Activated CD8-positive, alpha-beta T cell treated with anti-CD3 and anti-CD28 coated beads for 36 hours (primary cell): ENCODE data around the gene LMAN1L. TPM values are rescaled to one million over a fixed set of nuclear protein-coding genes. Genes with fewer than 3 reads are reported as not detected.
A peak's percentile ranks its signal among the peaks of the same experiment; 100 is the strongest.

Experiments
- ATAC-seq: fragments of 200-7000 bp; cut with Tn5 transposase; one replicate; pipeline ENCODE4 v1.10.0; 2021; ENCODE audit warnings: mild to moderate bottlenecking, moderate library complexity
- CTCF ChIA-PET: fragments of 350-600 bp; sonication (Branson Sonifier 250); formaldehyde crosslinking; loops from one replicate; lab custom pipeline; 2021; ENCODE audit warnings: antibody characterized with exemption; lab: Charles Lee
- POLR2A ChIA-PET: fragments of 350-600 bp; sonication (Branson Sonifier 250); formaldehyde crosslinking; loops from one replicate; lab custom pipeline; 2021; ENCODE audit warnings: antibody characterized with exemption; lab: Charles Lee
- DNase-seq: peaks from one replicate; pipeline ENCODE4 v3.0.0-alpha.2; 2020
- H3K27ac Mint-ChIP-seq: one replicate; pipeline ENCODE4 v1.8.0; 2021; ENCODE audit warnings: mild to moderate bottlenecking, mixed read lengths
- H3K27me3 Mint-ChIP-seq: one replicate; pipeline ENCODE4 v1.8.0; 2021; ENCODE audit warnings: mixed read lengths
- H3K36me3 Mint-ChIP-seq: one replicate; pipeline ENCODE4 v1.8.0; 2021; ENCODE audit warnings: low read depth, mixed read lengths
- H3K4me1 Mint-ChIP-seq: one replicate; pipeline ENCODE4 v1.8.0; 2021; ENCODE audit warnings: low read depth, mixed read lengths
- H3K4me3 Mint-ChIP-seq: one replicate; pipeline ENCODE4 v1.8.0; 2021; ENCODE audit warnings: mild to moderate bottlenecking, moderate library complexity, mixed read lengths
- H3K9me3 Mint-ChIP-seq: one replicate; pipeline ENCODE4 v1.8.0; 2021; ENCODE audit warnings: mixed read lengths
- intact Hi-C: fragments of 100-400 bp; cut with micrococcal nuclease; formaldehyde crosslinking; loops from one replicate; pipeline ENCODE4 v1.10.0; 2022
- total RNA-seq, 2 experiments: library from RNA; stranded (reverse); gene quantifications; one replicate each; pipeline ENCODE4 v1.2.3, GENCODE V29; 2021
- TF ChIP-seq, protein P1 (sequence below): fragments of 200-600 bp; IDR thresholded peaks from one replicate; pipeline ENCODE4 v1.8.0; 2022; ENCODE audit warnings: antibody characterized with exemption, mild to moderate bottlenecking

The LMAN1L gene
- total RNA-seq, 2 experiments from 2014 or later: 0.11 TPM; not detected in 1

DNA sequence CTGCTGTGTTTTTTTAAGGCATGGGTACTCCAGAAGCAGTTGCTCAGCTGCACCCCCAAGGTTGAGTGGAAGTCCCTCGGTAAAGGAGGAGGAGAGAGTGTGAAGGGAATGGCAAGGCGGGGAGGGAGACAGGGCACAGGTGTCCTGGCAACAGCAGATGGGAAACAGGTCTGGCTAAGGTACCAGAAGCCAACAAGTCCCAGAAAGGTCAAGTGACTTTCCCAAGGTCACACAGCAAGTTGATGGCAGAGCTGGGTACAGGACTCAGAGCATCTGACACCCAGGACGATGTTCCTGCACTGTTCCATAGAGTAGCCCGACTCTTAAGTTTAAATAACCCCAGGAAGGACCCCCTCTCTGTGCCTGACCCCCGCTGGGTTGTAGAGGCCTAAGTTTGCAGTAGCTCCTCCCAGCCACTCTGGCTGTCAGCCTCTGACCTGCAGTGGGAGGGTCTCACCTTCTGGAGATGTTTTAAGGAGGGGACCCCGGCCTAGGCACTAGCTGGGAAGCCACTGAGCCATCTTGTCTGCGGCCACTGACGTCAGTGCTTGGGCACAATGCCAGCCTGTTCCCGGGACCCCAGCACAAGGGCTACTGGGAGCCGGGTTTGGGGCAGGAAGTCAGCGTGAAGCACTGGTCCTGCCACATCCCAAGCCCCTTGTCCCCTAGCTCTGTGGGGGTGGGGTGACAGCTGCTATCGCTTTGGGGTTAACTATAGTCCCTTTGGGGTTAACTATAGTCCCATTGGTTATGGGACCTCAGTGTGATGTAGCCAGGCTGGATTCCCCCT lies 20.2 kb upstream of the LMAN1L start:
- peak overlapping the region; percentile 83 for H3K27ac Mint-ChIP-seq
- H3K36me3 Mint-ChIP-seq: peaks cover 55% of the 10 kb centered on the region
- H3K4me3 Mint-ChIP-seq: peak overlapping the region; percentile 98
- ATAC-seq: no peak
- POLR2A ChIA-PET: interaction anchor here (0.6 to 16.0 kb wide), 5 partner anchors 12 to 161 kb away, joined by 3 to 410 read pairs (median 3); partner anchors contain the start of gene CSK
- H3K9me3 Mint-ChIP-seq: no peaks in the 10 kb centered on the region
- peak; percentile 24 for DNase-seq
- intact Hi-C loops: no loop called here
- CTCF ChIA-PET: interaction anchor here (0.9 to 30.3 kb wide), 9 partner anchors 4 to 169 kb away, joined by 3 to 1327 read pairs (median 9); partner anchors contain the start of genes CSK and ULK3
- peaks cover 83% of the 10 kb centered on the region for H3K4me1 Mint-ChIP-seq
- no peaks in the 10 kb centered on the region for H3K27me3 Mint-ChIP-seq
- TF ChIP-seq, protein P1, sequence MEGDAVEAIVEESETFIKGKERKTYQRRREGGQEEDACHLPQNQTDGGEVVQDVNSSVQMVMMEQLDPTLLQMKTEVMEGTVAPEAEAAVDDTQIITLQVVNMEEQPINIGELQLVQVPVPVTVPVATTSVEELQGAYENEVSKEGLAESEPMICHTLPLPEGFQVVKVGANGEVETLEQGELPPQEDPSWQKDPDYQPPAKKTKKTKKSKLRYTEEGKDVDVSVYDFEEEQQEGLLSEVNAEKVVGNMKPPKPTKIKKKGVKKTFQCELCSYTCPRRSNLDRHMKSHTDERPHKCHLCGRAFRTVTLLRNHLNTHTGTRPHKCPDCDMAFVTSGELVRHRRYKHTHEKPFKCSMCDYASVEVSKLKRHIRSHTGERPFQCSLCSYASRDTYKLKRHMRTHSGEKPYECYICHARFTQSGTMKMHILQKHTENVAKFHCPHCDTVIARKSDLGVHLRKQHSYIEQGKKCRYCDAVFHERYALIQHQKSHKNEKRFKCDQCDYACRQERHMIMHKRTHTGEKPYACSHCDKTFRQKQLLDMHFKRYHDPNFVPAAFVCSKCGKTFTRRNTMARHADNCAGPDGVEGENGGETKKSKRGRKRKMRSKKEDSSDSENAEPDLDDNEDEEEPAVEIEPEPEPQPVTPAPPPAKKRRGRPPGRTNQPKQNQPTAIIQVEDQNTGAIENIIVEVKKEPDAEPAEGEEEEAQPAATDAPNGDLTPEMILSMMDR: no peak

DNA sequence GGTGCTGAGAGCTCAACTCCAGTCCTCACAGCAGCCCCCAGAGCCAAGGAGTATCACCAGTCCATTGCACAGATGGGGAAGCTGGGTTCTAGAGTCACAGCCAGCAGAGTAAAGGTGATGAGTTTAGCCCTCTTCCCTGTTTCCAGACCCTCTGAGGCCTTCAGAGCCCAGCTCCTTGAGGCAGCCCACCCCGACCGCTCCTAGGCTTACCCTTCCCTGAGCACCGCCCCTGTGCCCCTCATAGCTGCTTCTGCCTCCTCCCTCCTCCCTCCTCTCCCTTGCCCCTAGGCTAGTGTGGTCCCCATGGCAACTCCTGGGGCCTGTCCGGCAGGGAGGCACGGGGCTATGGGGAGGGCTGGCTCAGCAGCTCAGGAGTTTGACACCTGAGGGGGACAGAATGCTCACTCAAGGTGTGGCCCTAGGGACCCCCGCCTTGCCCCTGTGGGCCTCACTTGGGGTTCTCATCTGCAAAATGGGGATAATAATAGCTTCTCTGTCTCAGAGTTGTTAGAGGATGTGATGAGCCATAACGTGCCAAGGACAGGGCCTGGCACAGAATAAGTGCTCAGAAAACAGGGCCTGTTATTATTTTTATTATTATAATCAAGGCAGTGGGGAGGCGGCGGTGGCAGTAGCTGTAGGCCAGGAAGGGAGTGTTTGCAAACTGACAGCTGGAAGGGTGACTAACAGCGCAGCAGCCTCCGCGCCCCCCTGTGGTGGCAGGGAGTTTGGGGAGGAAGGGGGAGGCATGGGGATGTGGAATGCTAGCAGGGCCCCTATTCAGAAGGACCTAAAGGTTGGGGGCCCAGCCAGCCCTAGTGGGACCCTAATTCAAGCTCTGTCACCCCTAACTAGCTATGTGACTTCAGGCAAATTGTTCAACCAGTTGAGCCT lies 19.3 kb upstream of the LMAN1L start:
- H3K4me1 Mint-ChIP-seq: peaks cover 85% of the 10 kb centered on the region
- CTCF ChIA-PET: interaction anchor here (0.9 to 25.9 kb wide), 14 partner anchors 11 to 175 kb away, joined by 3 to 1327 read pairs (median 4); partner anchors contain the start of genes CPLX3, CSK and ULK3
- peak overlapping the region; percentile 83 for H3K27ac Mint-ChIP-seq
- TF ChIP-seq, protein P1: peak; percentile 58
- H3K4me3 Mint-ChIP-seq: peak overlapping the region; percentile 19
- intact Hi-C loops: no loop called here
- H3K36me3 Mint-ChIP-seq: peaks cover 55% of the 10 kb centered on the region
- H3K27me3 Mint-ChIP-seq: no peaks in the 10 kb centered on the region
- ATAC-seq (peak; percentile 31), DNase-seq (peak; percentile 86)
- H3K9me3 Mint-ChIP-seq: no peaks in the 10 kb centered on the region
- POLR2A ChIA-PET: interaction anchor here (0.6 to 16.0 kb wide), 6 partner anchors 11 to 162 kb away, joined by 3 to 410 read pairs (median 4); partner anchors contain the start of gene CSK

GRCh38 chr15:74794248-74794969 lies 18.2 kb upstream of the LMAN1L start:
- Mint-ChIP-seq H3K27ac (peak overlapping the region; percentile 90), H3K27me3 (no peaks in the 10 kb centered on the region), H3K4me1 (peaks cover 87% of the 10 kb centered on the region), H3K9me3 (no peaks in the 10 kb centered on the region), H3K4me3 (peak overlapping the region; percentile 11), H3K36me3 (peaks cover 59% of the 10 kb centered on the region)
- TF ChIP-seq, protein P1: no peak
- intact Hi-C loops: no loop called here
- POLR2A ChIA-PET: interaction anchor here (0.7 to 16.0 kb wide), 5 partner anchors 10 to 49 kb away, joined by 3 to 410 read pairs (median 5); partner anchors contain the start of gene CSK
- DNase-seq: no peak
- ATAC-seq: no peak
- CTCF ChIA-PET: interaction anchor here (0.9 to 25.9 kb wide), 10 partner anchors 17 to 176 kb away, joined by 3 to 1327 read pairs (median 4); partner anchors contain the start of genes CPLX3, CSK and ULK3

DNA sequence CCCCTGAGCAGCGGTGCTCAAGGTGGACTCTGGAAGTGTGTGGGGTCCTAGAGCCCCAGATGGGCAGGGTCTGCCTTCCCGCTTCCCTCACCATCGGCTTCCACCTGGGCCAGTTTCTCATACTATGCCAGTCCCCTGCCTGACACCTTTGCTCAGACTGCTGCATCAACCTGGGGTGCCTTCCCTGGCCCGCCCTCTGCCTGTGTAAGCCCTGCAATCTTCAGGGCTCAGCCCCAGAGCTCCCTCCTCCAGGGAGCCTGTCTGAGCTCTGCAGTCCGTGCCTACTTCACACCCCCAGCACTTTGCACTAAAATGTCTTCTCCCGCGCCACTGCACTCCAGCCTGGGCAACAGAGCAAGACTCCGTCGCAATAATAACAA lies 17.7 kb upstream of the LMAN1L start:
- H3K27me3 Mint-ChIP-seq: no peaks in the 10 kb centered on the region
- intact Hi-C loops: no loop called here
- TF ChIP-seq, protein P1: no peak
- H3K4me1 Mint-ChIP-seq: peaks cover 87% of the 10 kb centered on the region
- H3K27ac Mint-ChIP-seq: peak overlapping the region; percentile 90
- H3K9me3 Mint-ChIP-seq: no peaks in the 10 kb centered on the region
- peaks cover 58% of the 10 kb centered on the region for H3K36me3 Mint-ChIP-seq
- ATAC-seq: no peak
- CTCF ChIA-PET: interaction anchor here (1.1 to 25.9 kb wide), 6 partner anchors 18 to 177 kb away, joined by 3 to 1327 read pairs (median 4); partner anchors contain the start of genes CPLX3 and CSK
- POLR2A ChIA-PET: interaction anchor here (0.7 to 16.0 kb wide), 4 partner anchors 10 to 49 kb away, joined by 3 to 410 read pairs (median 10); partner anchors contain the start of gene CSK
- peak overlapping the region; percentile 11 for H3K4me3 Mint-ChIP-seq
- no peak for DNase-seq
